HCT116 (cell line): Measurements from ENCODE around the gene GPS2.

Experiments used
- EGR1 ChIP-seq: IDR thresholded peaks from 2 replicates; pipeline ENCODE4 v1.6.1; 2012; ENCODE audit warnings: low read depth
- EZH2 ChIP-seq: fragments of 200-600 bp; sonication (generic); IDR thresholded peaks from 2 replicates; pipeline ENCODE4 v1.6.1; 2017; ENCODE audit warnings: antibody characterized with exemption, mixed run types
- MAX ChIP-seq: IDR thresholded peaks from 2 replicates; pipeline ENCODE4 v1.6.1; 2012
- POLR2A ChIP-seq: IDR thresholded peaks from 2 replicates; pipeline ENCODE4 v1.7.0; 2011; ENCODE audit warnings: borderline replicate concordance; ENCODE audit not compliant: insufficient read depth, insufficient read length; ENCODE audit errors: extremely low read depth
- POLR2AphosphoS5 ChIP-seq: IDR thresholded peaks from 2 replicates; pipeline ENCODE4 v1.6.1; 2011; ENCODE audit warnings: mild to moderate bottlenecking, low read depth, low read length, moderate library complexity
- RAD21 ChIP-seq: IDR thresholded peaks from 2 replicates; pipeline ENCODE4 v1.6.1; 2012; ENCODE audit warnings: low read depth, mild to moderate bottlenecking
- TF ChIP-seq, protein P1 (sequence below), 3 experiments: fragments of 200-600 bp in 1 of 3; sonication (generic) in 1 of 3; IDR thresholded peaks in 2 of 3; conservative IDR thresholded peaks in 1 of 3; 2 replicates each; pipeline ENCODE4 v1.5.1; 2012 to 2017; ENCODE audit warnings: low read depth in 2 of 3, low read length in 2 of 3, antibody characterized with exemption in 1 of 3, borderline replicate concordance in 1 of 3, control low read depth in 1 of 3, mild to moderate bottlenecking in 1 of 3, mixed read lengths in 1 of 3, mixed run types in 1 of 3, moderate library complexity in 1 of 3; ENCODE audit not compliant: insufficient read depth in 1 of 3

DNA sequence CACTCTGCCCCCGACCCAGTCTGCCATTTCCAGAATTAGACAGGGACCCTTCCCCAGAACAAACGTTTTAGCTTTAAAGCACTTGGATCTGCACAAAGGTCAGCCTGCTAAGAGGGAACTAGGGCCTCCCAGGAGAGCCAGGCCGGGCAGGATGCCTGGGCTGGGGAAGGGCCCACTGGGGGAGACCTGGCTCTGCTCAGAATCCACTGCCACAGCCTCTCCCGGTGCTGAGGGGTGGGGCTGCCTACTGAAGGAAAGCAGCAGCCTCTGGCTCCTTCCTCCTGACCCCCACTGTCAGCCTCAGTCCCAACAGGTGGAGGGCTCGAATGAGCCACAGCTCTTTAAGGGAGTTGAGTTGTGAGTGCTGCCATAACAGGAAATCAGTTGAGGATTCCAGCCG, 22.4 kb downstream of the GPS2 start:
- TF ChIP-seq POLR2A (no peak), EGR1 (no peak), MAX (no peak), RAD21 (no peak), EZH2 (no peak), POLR2AphosphoS5 (no peak)
- TF ChIP-seq, protein P1, sequence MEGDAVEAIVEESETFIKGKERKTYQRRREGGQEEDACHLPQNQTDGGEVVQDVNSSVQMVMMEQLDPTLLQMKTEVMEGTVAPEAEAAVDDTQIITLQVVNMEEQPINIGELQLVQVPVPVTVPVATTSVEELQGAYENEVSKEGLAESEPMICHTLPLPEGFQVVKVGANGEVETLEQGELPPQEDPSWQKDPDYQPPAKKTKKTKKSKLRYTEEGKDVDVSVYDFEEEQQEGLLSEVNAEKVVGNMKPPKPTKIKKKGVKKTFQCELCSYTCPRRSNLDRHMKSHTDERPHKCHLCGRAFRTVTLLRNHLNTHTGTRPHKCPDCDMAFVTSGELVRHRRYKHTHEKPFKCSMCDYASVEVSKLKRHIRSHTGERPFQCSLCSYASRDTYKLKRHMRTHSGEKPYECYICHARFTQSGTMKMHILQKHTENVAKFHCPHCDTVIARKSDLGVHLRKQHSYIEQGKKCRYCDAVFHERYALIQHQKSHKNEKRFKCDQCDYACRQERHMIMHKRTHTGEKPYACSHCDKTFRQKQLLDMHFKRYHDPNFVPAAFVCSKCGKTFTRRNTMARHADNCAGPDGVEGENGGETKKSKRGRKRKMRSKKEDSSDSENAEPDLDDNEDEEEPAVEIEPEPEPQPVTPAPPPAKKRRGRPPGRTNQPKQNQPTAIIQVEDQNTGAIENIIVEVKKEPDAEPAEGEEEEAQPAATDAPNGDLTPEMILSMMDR (IDR thresholded peaks at IDR 0.05 in 2 of 3, conservative IDR thresholded peaks at IDR 0.05 in 1 of 3; ENCODE audit: borderline replicate concordance in 1 of 3, insufficient read depth in 1 of 3, low read depth in 2 of 3, low read length in 2 of 3): no peak
